ENCODE data around the gene IL10RA. TPM values are rescaled to one million over a fixed set of nuclear protein-coding genes. Genes with fewer than 3 reads are reported as not detected.

Gene IL10RA
- total and polyA plus RNA-seq, 10 donors: 32.9 to 239 (median 156) TPM

DNA sequence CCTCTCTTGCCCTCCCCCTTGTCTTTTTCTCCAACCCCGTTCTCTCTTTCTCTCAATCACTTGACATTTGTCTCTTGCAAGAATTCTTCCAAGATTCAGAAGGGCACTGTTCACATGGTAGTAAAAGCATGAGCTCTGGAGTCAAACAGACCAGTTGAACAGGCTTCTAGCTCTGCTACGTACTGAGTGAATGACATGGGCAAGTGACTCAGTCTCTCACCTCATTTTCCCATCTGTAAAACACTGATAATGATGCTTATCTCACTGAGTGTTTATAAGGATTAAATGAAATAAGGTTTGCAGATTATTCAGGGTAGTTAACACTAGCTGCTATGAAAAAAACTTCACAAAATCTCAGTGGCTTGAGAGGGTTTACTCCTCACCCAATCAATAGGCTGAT, 5.9 kb upstream of the IL10RA start:
- no peak for DNase-seq
- intact Hi-C loops (cut with DNase I; ENCODE audit: low total_unique reads): no loop called here
- no peak for TF ChIP-seq POLR2A (IDR thresholded peaks at IDR 0.05)
- TF ChIP-seq, protein P1, sequence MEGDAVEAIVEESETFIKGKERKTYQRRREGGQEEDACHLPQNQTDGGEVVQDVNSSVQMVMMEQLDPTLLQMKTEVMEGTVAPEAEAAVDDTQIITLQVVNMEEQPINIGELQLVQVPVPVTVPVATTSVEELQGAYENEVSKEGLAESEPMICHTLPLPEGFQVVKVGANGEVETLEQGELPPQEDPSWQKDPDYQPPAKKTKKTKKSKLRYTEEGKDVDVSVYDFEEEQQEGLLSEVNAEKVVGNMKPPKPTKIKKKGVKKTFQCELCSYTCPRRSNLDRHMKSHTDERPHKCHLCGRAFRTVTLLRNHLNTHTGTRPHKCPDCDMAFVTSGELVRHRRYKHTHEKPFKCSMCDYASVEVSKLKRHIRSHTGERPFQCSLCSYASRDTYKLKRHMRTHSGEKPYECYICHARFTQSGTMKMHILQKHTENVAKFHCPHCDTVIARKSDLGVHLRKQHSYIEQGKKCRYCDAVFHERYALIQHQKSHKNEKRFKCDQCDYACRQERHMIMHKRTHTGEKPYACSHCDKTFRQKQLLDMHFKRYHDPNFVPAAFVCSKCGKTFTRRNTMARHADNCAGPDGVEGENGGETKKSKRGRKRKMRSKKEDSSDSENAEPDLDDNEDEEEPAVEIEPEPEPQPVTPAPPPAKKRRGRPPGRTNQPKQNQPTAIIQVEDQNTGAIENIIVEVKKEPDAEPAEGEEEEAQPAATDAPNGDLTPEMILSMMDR (IDR thresholded peaks at IDR 0.05 in 8 of 11, conservative IDR thresholded peaks at IDR 0.05 in 3 of 11): no peak
- no peak for TF ChIP-seq POLR2AphosphoS5 (IDR thresholded peaks at IDR 0.05)
- Histone ChIP-seq H3K4me3 (no peak overlapping the region), H3K27ac (peak overlapping the region; percentile 8 to 84 (median 76)), H3K4me1 (peaks cover 9 to 88% (median 38%) of the 10 kb centered on the region in 6 donors), H3K9me3 (no peaks in the 10 kb centered on the region), H3K27me3 (replicated peaks in 1 of 7) (no peaks in the 10 kb centered on the region), H3K36me3 (no peaks in the 10 kb centered on the region)
- WGBS, 5 donors: 16 to 47% (median 19%) methylated on average over 2 of the region's 2 CpGs

DNA sequence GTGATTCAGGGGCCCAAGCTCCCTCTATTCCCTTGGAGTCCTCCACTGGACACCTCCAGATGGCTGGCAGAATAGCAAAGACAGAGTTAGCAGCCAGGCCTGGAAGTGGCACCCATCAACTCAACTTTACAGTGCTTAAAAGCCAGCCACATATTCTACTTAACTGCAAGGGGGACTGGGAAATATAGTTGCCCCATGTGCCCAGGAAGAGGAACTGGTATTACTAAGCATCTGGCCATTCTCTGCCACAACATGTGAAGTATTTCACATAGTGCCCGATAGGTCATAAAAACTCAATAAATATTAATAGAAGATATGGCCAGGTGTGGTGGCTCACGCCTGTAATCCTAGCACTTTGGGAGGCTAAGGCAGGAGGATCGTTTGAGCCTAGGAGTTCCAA, 5.5 kb upstream of the IL10RA start:
- intact Hi-C loops (cut with DNase I; ENCODE audit: low total_unique reads): no loop called here
- Histone ChIP-seq H3K4me1 (peaks cover 9 to 89% (median 42%) of the 10 kb centered on the region in 6 donors), H3K27me3 (replicated peaks in 1 of 7) (no peaks in the 10 kb centered on the region), H3K4me3 (no peak overlapping the region), H3K27ac (peak overlapping the region in 5 of 8 donors; percentile 65 to 84 (median 80)), H3K36me3 (no peaks in the 10 kb centered on the region), H3K9me3 (no peaks in the 10 kb centered on the region)
- DNase-seq: peak; percentile 45
- TF ChIP-seq POLR2A (IDR thresholded peaks at IDR 0.05) (no peak), POLR2AphosphoS5 (IDR thresholded peaks at IDR 0.05) (no peak)
- TF ChIP-seq, protein P1 (IDR thresholded peaks at IDR 0.05 in 8 of 11, conservative IDR thresholded peaks at IDR 0.05 in 3 of 11): no peak
- 65 to 87% (median 74%) methylated on average over 3 of the region's 3 CpGs for WGBS, 5 donors

DNA sequence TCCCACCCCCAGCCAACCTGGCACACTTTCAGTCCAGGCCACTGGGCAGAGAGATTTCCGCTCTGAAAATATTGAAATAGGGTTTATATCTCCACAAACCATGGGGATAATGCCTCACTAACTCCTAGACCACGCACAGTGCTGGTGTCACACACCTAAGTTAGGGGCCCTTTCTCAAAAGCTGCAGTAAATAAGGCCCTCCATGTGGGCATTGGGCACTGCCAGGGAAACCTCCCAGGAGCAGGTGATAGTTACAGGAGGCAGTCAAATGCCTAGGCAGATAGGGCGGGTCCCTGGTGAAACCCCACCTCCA, 3.1 kb upstream of the IL10RA start:
- DNase-seq: peak; percentile 50
- intact Hi-C loops (cut with DNase I; ENCODE audit: low total_unique reads): no loop called here

DNA sequence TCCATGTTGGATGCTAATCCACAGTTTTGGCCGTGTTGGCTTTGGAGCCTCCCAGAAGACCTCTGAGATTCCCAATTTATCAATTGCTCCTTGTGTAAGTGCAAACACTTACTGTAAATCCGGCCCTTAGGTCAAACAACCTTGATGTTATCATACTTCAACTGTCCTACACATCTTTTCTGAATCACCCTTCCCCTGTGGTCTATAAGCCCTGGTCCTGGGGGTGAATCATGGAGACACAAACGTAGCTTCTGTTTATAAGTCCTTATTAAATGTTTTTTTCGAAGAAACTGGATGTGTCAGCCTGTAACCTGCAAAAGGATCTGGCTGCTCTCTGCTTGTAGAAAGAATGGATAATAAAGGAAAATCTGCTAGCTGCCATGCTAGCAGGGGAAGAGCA, 1.7 kb upstream of the IL10RA start:
- intact Hi-C loops (cut with DNase I; ENCODE audit: low total_unique reads): no loop called here
- Histone ChIP-seq H3K9me3 (no peaks in the 10 kb centered on the region), H3K27ac (peak overlapping the region in 3 of 8 donors; percentile 93 to 98 (median 96)), H3K4me1 (peaks cover 15 to 87% (median 57%) of the 10 kb centered on the region in 6 donors), H3K4me3 (no peak overlapping the region), H3K27me3 (replicated peaks in 1 of 7) (no peaks in the 10 kb centered on the region), H3K36me3 (peaks cover 0 to 19% (median 10%) of the 10 kb centered on the region in 6 donors)
- TF ChIP-seq, protein P1 (IDR thresholded peaks at IDR 0.05 in 8 of 11, conservative IDR thresholded peaks at IDR 0.05 in 3 of 11): no peak
- TF ChIP-seq POLR2A (IDR thresholded peaks at IDR 0.05): no peak
- no peak for TF ChIP-seq POLR2AphosphoS5 (IDR thresholded peaks at IDR 0.05)
- 74 to 83% (median 82%) methylated on average over 4 of the region's 4 CpGs for WGBS, 5 donors
- no peak for DNase-seq

More for the DNA sequence above, 3.1 kb upstream of the IL10RA start:
- Histone ChIP-seq H3K27me3 (replicated peaks in 1 of 7) (no peaks in the 10 kb centered on the region), H3K4me3 (no peak overlapping the region), H3K9me3 (no peaks in the 10 kb centered on the region), H3K4me1 (peaks cover 9 to 87% (median 55%) of the 10 kb centered on the region in 6 donors), H3K27ac (peak overlapping the region in 2 of 8 donors; percentile 21 to 40), H3K36me3 (peaks cover 0 to 5% (median 0%) of the 10 kb centered on the region in 6 donors)
- TF ChIP-seq, protein P1 (IDR thresholded peaks at IDR 0.05 in 8 of 11, conservative IDR thresholded peaks at IDR 0.05 in 3 of 11): no peak
- no peak for TF ChIP-seq POLR2A (IDR thresholded peaks at IDR 0.05)
- TF ChIP-seq POLR2AphosphoS5 (IDR thresholded peaks at IDR 0.05): no peak
- WGBS, 5 donors: 89 to 96% (median 93%) methylated on average over 3 of the region's 3 CpGs

Measured in spleen (tissue), 11 donors.